NCI-H748 treated with DMSO at 0.1 percent for 48 hours (cell line): ENCODE measurements around the gene MYO5B.
A peak's percentile ranks its signal among the peaks of the same experiment; 100 is the strongest.
"Not testable (repeated sequence)": the region's sequence is repeated elsewhere in the genome, so short reads cannot be mapped to it uniquely, and the experiment has no call there.

Experiments
- DNase-seq: peaks from one replicate; lab custom pipeline; 2025; lab: John Stamatoyannopoulos, UW

The MYO5B gene

DNA sequence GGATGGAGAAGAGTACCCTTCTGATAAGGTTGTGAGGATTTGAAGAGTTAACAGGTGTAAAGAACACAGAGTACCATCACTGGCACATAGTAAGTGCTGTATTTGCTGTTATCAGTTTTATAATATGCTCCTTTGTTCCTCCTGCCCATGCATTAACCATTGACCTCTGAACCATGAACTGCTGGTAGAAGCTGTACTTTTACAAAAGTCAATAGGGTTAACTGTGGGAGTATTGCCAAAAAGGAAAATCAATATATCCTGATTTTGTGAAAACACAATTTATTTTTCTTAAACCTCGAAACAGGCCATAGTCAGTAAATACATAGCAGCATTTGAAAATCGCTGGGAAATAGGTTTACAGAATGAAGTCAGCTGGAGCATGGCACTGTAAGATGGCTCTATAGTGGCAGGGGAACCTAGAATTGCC lies 362.7 kb downstream of the MYO5B start:
- no peak for DNase-seq

DNA sequence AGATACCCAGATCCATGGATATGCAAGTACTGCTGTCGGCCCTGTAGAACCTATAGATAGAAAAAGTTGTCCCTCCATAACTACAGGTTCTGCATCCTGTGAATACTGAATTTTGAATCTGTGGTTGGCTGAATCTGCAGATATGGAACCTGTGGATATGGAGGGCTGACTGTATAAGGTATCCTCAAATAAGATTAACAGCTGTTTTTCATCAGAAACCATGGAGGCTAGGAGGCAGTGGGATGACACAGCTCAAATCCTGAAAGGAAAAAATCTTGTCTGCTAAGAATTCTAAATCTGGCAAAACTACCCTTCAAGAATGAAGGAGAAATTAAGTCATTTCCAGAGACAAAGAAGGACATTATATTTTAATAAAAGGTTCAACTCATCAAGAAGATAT lies 367.0 kb downstream of the MYO5B start:
- DNase-seq: no peak

DNA sequence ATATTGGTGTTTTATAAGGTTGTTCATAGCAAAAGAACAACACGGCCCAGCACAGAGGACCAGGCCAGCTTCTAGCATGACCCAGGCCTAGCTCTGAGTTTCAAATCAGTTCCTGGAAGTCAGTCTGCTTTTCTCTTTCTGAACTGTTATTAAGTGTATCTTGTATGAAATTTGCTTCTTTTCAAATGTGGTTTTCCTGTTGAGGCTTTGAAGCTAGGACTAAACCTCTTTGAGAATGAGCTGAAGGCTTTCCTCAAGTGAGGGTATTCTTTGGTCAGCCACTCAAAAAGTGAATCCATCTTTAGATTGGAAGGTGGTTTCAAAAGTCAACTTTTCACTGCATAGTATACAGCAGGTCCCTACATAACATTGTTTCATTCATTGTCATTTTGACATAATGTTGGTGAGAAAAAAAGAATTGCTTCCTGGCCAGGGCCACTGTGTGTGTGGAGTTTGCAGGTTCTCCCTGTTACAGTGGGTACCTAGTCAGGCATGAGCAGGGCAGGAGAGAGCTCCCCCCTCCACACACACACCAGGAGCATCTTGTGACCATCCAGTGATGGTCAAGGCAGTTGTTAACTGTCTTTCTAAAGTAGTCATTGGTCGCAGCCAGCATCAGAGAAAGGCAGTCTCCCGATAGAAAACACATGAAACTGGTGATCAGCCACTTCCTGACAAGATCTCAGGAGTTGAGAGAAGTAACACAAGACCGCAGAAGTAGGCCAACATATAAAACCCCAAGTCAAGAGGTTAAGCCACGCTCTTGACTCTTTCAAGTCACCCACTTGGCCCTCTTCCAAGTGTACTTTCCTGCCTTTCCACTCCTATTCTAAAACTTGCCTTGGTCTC lies 374.9 kb downstream of the MYO5B start:
- DNase-seq: no peak

DNA sequence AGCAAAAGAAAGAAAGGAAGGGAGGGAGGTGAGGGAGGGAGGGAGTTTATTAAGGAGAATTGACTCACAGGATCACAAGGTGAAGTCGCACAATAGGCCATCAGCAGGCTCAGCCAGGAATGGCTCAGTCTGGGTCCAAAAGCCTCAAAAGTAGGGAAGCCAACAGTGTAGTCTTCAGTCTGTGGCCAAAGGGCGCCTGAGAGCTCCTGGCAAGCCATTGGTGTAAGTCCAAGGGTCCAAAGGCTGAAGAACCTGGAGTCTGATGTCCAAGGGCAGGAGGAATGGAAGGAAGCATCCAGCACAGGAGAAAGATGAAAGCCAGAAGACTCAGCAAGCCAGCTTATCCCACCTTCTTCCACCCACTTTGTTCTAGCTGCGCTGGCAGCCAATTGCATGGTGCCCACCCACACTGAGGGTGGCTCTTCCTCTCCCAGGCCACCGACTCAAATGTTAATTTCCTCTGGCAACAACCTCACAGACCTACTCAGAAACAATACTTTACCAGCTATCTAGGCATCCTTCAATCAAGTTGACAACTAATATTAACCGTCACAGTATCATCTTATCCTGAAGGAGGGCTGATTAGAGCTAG lies 375.8 kb downstream of the MYO5B start:
- no peak for DNase-seq

DNA sequence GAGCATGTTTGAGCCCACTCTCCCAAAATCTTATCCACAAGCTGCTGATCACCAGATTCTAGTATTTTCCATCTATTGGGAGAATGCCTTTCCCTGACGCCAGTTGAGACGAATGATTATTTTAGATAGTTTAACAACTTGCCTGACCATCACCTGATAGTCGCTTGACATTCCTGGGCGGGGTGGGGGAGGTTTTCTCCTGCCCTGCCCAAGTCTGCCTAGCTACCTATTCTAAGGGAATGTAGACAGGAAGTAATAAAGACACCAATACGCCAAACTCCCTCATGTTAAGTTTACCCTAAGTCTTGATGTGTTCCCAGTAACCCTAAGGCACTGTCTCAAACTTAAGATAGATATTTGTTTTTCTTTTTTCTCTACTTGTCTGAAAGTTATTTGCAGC lies 377.0 kb downstream of the MYO5B start:
- no peak for DNase-seq

DNA sequence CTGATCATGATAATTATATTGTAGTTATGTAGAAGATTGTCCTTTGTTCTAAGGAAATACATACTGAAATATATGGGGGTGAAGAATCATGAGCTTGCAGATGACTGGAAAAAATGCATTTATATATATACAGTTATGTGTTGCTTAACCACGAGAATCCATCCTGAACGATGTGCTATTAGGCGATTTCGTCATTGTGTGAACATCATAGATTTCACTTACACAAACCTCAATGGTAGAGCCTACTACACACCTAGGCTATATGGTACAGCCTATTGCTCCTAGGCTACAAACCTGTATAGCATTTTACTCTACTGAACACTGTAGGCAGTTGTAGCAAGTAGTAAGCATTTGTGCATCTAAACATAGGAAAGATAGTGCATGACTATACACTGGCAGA lies 379.0 kb downstream of the MYO5B start:
- no peak for DNase-seq

- DNase-seq: peak; percentile 54
Measured at GRCh38 chr18:49814147-49814499, 380.8 kb downstream of the MYO5B start.

GRCh38 chr18:49813319-49814146 lies 381.4 kb downstream of the MYO5B start, which contains the start of gene ACAA2:
TSS of gene ACAA2 (minus strand) at chr18:49813533. CDS start at chr18:49813484, 49 bp downstream.
- peak; percentile 58 for DNase-seq

GRCh38 chr18:49813069-49813318 lies 382.0 kb downstream of the MYO5B start:
- DNase-seq: peak; percentile 34

DNA sequence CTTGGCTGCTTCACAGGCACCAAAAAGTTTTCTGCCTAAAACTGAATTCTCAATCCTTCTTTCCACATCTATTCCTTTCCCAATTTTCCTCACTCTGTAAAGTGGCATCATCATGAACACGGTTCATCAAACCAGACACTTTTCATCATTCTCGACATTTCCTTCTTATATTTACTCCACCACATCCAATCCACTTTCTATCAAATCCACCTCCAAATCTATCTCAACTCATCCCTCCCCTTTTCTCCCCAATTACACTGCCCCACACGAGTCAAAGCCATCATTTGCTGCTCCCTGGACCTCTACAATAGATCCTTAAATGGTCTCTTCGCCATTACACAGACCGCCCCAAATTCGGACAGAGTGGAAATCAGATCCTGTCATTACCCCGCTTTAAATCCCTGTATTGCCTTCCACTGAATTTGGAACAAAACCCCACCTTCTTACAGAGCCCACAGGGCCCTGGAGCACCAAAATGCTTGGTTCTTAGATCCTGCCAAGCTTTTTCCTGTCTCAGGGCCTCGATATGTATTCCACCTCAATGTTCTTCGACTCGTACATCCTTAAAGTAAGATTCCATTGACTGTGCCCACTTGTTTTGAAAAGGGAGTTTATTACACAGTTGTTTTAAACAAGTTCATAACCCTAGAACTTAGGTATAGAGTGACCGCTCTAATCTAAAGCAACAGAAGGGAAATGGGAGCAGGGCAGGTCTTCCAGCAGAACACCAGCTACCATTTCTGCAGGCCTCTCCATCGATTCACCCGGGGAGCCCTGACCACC lies 382.5 kb downstream of the MYO5B start:
- DNase-seq: peak; percentile 45

DNA sequence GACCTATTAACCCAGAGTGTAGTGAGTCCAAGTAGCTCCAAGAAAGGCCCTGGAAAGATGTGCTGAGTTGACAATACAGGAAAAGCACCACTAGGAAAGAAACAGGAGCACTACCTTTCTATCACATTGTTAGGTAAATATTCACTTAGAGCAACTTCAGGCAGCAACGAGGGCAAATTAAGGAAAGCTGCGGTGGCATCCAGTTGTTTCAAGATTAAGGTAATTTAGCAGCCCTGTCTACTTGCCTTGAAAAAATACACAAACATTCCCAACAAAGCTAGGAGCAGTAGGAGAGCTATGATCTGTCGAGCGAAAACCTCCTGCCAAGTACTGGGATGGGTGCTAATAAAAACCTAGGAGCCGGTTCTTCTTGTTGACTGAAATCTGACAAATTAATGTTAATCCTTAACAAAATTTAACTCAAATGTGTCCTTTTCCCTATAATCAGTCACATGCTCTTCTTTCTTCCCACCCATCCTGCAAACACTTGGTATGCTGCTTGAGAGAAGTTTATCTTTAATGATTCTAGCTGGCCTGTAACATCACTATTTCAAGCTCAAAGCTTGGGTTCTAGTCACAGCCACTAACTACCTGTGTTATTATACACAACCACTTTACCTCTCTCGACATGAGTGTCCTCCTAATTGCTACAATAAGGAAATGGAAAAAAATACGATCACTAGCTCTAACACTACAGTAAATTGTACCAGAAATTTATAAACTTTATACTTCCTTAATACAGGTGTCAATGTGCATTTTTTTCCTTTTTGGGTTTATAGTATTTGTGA lies 383.6 kb downstream of the MYO5B start:
- peak; percentile 15 for DNase-seq

DNA sequence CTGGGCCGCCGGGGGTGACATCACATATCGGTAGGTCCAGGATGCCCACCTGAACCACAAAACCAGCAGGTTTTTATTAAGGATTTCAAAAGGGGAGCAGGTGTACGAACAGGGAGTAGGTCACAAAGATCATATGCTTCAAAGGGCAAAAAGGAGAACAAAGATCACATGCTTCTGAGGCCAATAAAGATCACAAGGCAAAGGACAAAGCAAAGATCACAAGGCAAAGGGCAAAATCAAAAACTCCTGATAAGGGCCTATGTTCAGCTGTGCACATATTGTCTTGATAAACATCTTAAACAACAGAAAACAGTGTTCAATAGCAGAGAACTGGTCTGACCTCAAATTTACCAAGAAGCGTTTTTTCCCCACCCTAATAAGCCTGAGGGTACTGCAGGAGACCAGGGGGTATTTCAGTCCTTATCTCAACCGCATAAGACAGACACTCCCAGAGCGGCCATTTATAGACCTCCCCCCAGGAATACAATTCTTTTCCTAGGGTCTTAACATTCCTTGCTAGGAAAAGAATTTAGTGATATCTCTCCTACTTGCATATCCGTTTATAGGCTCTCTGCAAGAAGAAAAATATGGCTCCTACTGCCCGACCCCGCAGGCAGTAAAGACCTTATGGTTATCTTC lies 386.3 kb downstream of the MYO5B start:
- not testable (repeated sequence) for DNase-seq

DNA sequence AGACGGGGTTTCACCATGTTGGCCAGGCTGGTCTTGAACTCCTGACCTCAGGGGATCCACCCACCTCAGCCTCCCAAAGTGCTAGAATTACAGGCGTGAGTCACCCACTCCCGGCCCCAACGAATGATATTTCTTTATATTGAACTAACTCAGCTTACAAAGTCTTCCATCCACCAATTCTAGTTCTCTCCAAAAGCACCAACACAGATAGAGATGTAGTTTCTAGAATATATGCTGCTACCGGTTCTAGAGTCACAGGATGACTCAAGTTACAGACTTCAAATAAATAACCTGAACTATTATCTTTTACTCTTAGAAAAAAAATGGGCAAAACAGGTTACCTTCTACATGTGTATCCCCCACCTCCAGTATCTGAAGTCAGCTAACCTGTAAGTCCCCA lies 390.9 kb downstream of the MYO5B start:
- DNase-seq: no peak

DNA sequence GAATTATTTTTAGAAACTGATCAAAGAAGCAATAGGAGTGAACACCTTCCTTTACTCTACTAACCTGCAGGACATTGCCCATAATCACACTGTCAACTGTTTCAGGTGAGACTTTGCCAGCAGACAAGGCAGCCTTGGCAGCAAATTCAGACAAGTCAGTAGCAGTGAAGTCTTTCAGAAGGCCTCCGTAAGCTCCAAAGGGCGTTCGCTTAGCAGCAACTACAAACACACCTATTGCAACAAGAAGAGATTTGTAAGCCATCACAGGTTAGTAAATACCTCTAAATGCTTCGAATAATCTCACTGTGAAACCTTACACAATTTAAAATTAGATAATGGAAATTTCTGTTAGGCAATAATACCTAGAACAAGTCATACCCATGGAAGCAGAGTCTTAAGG lies 392.3 kb downstream of the MYO5B start:
- DNase-seq: no peak

DNA sequence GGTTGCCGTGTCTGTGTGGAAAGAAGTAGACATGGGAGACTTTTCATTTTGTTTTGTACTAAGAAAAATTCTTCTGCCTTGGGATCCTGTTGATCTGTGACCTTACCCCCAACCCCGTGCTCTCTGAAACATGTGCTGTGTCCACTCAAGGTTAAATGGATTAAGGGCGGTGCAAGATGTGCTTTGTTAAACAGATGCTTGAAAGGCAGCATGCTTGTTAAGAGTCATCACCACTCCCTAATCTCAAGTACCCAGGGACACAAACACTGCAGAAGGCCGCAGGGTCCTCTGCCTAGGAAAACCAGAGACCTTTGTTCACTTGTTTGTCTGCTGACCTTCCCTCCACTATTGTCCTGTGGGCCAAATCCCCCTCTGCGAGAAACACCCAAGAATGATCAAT lies 394.5 kb downstream of the MYO5B start:
- not testable (repeated sequence) for DNase-seq

DNA sequence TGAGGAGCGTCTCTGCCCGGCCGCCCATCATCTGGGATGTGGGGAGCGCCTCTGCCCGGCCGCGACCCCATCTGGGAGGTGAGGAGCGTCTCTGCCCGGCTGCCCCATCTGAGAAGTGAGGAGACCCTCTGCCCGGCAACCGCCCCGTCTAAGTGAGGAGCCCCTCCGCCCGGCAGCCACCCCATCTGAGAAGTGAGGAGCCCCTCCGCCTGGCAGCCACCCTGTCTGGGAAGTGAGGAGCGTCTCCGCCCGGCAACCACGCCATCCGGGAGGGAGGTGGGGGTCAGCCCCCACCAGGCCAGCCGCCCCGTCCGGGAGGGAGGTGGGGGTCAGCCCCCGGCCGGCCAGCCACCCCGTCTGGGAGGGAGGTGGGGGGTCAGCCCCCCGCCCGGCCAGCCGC lies 395.1 kb downstream of the MYO5B start:
- DNase-seq: not testable (repeated sequence)

- DNase-seq: no peak
Measured at GRCh38 chr18:49798001-49798400, 396.9 kb downstream of the MYO5B start.

DNA sequence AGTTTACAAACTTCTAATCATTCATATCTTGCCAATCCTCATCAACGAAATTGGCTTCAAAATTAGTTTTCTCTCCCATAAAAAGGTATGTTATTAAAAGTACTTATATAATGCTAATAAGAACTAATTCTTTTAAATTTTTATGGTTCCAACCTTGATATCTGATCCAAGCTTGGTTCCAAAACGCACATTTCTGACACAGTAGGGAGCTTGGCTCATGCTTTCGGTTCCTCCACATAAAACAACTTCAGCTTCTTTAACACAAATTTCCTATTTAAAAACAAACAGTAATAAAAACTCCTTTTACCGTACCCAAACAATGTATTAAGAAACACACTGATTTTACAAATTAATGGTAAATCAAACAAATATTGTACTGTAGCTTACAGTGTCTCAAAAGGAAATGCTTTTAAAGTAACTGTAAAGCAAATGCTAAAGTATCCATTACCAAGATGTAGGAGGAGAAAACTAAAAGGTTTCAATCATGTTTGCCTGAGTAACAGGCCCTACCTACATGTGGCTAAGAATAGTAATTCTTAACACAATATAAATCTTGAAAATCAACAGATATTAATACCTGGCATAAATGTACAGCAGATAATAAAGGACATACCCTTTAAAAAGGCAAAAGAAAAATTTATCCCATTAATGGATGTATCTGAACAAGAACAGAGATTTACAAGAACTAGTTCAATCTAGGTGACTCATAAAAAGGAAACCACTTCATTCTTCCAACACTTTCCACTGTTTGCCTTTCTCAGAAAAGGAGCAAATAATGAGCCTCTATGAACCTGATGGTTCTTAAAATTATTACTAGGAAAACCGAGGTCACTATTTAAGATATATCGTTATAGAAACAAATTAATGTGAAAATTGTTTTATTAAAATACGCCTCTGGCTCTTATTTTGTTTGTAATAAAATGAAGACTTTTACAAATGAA lies 399.1 kb downstream of the MYO5B start:
- no peak for DNase-seq

GRCh38 chr18:49794743-49795142 lies 400.2 kb downstream of the MYO5B start:
- DNase-seq: no peak
